Measurements from ENCODE around the gene STPG4.
"Not testable (repeated sequence)": the region's sequence is repeated elsewhere in the genome, so short reads cannot be mapped to it uniquely, and the experiment has no call there.

STPG4 gene

DNA sequence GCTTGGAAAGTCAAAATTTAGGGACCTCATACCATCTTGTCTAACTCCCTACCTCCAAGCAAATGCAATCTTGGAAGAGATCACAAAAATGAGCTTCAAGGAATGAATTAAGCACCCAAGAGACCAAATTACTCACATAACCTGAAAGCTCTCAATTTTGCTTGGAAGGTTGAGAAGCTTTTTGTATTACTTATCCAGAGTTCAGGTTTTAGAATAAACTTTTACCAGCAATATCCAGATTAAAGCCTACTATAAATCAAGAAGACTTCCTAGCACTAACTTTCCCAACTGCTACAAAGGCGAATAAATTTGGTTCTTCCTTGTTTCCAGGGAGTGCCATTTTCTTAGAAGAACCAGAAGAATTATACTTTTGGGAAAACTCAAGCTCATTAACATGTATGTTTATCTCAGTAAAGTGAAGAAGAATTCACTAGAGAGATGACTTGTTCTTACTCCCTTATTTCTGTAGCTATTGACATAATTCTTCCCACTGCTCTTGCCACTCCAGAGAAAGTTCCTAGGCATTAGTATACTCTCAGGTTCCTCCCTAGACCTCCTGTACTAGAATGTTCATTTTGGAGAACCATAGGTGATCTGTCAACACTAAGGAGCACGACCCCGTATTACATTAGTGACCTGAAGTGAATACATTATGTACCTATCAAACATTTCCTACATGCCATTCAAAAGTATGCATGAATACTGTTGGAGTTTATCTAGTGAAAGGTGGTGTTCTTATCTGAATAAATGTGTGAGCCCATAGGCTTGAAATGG lies 18.0 kb upstream of the STPG4 start:
- no peak for DNase-seq (ENCODE audit: low read depth in 2 of 2)

DNA sequence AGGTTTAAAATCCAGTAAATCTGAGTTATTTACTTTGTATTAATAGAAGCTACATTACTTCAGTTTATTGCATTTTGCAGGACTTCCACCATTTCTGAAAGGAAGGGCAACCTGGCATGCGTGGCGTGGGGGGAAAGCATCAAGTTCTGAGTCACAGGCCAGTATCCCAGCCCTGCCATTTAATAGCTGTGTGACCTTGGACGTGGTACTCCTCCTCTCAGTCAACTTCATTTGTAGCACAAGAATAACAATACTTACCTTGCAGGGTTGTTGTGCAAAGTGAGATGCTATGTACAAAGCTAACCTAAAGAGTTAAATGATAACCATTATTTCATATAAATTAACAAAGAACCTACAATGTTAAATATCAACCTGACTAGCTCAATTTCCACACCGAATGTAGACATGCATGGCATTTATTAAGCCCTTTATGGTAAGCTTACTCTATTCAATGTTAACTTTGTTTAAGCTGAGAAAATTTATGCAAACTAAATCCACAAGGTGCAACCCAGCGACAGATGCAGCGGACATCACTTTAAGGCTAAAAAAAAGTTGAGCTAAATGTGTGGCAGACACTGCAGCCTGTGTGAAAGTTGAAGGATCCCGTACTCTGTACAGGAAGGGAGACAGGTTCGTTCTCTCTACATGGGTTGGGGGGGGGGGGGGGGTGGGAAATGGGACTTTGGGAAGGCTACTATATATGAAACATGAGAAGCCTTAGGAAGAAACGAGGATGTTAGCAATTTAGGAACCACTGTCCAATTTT lies 17.2 kb upstream of the STPG4 start:
- DNase-seq (ENCODE audit: low read depth in 2 of 2) = no peak

DNA sequence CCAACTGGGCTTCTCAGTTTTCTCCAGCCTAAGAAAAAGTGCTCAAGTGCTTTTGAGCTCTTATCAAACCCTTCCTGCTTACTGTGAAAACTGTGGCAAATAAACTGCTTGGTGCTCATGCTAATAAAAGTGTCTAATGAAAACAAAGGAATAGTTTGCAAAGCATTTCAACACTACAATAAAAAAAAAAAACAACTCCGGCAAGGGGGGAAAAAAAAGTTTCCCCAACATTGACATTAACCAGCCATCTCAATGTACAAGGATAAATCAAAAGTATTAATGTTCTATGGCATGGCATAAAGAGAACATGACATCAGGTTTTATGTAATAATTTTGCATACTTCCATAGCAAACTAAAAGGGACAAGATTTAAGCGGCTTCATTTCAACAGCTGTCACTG lies 14.7 kb upstream of the STPG4 start:
- no peak for DNase-seq (ENCODE audit: low read depth in 2 of 2)

DNA sequence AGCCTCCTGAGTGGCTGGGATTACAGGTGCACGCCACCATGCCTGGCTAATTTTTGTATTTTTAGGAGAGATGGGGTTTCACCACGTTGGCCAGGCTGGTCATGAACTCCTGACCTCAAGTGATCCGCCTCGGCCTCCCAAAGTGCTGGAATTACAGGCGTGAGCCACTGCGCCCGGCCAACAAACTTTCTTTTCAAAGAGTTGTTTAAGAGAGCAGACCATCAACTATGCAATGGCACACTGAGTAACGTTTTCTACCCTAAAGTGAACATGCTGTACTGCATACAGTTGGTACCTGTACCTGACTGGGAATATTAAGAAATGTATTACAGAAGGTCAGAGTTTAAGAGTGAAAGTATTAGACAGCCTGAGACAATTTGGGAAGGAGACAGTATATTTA lies 13.8 kb upstream of the STPG4 start:
- DNase-seq (ENCODE audit: low read depth in 2 of 2) = not testable (repeated sequence)

DNA sequence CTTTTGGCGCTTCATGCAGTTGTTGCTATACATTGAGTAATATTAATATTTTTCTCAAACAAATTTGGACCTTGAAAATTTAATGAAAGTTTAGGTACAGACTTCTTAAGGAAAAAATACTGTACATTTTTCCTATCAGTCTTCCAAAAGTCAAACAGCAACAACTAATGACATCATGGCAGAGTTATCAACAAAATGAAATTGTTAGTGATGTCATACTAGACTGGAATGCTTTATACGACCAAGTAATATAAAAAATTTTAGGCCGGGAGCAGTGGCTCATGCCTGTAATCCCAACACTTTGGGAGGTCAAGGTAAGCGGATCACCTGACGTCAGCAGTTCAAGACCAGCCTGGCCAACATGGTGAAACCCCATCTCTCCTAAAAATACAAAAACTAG lies 12.0 kb upstream of the STPG4 start:
- DNase-seq (ENCODE audit: low read depth in 2 of 2) = no peak

DNA sequence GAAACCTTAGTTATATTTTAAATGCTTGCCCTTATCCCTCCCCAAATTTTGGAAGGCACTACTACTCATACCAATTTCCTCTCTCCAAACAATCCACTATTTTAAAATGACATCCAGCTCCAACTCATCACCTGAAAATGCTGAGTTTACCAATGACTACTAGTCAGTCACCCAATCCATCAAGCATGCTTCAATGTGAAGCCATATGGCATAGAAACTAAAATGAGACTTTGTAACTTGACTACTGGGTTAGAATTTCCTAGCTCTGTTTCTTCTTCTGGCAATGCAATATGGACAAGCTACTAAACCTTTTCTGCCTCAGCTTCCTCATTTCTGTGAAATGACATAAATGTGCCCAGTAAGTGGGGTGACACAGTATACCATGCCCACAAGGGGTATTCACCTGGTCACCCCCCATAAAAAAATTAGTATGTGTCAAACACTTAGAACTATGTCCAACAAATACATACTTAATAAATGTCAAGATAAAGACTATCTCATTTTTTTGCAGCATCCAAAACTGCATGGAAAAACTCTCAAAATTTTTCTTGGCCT lies 10.0 kb upstream of the STPG4 start:
- no peak for DNase-seq (ENCODE audit: low read depth in 2 of 2)

DNA sequence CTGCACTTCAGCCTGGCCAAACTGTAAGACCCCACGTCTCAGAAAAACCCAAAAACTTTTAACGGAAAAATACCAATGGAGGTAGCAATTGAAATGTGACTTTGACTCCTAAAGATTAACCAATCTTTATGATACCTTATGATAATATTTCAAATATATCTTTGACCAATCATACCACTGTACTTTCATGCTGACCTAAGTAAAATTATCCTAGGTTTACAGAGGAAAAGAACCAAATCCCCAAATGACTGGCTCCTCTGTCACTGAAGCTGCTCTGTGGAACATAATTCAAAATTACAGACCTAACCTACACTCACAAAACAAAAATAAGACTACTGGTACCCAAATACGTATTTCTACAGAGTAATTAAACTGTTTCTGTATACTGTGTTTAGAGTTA lies 7.7 kb upstream of the STPG4 start:
- no peak for DNase-seq (ENCODE audit: low read depth in 2 of 2)

DNA sequence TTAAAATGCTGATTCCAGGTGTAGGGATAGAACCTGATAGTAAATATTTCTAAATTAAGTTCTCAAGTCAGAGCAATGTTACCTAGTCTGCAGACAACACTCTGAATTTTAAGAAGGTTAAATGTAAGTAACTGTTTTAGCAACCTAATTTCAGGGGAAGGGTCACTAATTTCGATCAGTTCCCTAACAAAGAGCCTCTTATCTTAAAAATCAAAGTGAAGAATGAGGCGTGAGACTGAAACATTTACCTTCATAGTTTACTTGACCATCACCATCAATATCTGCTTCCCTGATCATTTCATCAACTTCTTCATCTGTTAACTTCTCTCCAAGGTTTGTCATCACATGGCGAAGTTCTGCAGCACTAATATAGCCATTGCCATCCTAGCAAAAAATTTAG lies 6.4 kb upstream of the STPG4 start:
- no peak for DNase-seq (ENCODE audit: low read depth in 2 of 2)

DNA sequence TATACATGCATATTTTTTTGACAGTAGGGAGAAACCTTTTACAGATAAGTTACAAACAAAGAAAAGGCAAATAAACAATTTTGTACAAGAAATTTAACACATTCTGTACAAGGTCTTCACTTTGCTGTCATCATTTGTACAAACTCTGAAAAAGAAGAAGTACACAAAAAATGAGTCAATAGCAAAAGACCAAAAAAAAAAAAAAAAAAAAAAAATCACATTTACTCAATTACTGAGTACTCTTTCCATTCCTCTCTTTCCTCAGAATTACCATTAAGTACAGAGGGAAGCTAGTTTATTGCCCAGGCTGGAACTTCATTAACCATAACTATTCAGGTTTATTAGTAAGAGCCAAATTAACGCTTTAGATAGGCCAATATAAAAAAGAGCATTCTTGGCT lies 5.6 kb upstream of the STPG4 start:
- no peak for DNase-seq (ENCODE audit: low read depth in 2 of 2)

DNA sequence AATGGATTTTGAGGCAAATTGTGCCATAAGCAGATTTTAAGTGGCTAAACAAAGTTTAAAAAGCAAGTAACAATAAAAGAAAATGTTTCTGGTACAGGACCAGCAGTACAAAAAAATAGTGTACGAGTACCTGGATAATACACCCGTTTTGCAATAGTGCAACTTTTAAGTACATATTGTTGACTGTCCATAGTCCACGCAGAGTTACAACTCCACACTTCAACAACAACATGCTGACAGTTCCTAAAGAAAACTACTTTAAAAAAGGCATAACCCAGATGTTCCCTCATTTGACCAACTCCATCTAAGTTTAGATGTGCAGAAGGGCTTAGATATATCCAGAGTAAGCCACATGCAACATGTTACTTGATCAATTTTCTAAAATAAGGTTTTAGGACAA lies 5.1 kb upstream of the STPG4 start:
- no peak for DNase-seq (ENCODE audit: low read depth in 2 of 2)

DNA sequence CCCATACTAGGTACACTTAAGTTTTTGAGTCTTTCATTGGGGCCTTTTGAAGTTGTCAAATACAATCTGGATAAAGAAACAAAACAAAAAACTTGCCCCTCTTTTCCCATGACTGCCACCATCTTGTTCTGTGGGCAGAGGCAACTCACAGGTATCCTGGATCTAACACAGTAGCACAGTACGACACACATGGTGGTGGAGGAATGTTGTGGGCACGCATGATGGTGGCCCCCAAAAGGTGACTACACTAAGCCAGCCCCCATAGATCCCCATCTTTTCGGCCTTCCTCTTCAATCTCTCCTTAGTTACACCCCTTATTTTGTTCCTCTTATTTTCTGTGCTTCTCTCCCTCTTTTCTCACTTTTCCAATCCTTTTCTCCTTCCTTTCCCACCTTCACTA lies 4.5 kb upstream of the STPG4 start:
- DNase-seq (ENCODE audit: low read depth in 2 of 2) = no peak

DNA sequence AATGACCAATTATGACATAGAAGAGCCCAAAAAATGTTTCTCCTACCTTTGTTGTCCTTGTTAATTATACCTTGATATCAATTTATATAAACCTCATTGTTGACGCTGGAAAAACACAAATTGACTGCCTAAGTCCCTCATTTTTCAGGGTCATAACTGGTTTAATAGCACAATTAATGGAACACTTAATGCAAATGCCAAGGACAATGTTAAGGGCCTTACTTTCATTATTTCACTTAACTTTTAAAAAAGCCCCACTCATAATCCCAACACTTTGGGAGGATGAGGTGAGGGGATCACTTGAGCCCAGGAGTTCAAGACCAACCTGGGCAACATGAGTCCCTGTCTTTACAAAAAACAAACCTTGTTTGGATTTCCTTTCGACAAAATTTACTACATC lies 3.5 kb upstream of the STPG4 start:
- DNase-seq (ENCODE audit: low read depth in 2 of 2) = no peak

DNA sequence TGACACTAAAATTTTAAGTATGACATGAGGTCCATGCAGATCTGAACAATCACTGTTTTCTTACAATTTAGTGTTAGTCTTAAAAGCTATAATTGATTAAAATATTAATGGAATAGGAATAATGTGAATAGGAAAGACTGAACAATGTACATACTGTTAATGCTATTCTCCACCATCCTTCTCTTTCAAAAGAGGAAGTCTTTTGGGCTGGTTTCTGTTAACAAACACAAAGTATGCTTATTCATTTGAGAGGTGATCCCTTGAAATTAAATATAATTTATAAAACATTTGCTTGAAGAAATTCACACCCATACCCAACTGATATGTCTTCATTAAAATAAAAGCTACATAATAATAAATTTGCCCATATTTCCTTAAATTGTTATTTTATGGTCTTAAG lies 2.3 kb downstream of the STPG4 start:
- DNase-seq (ENCODE audit: low read depth in 2 of 2) = no peak

DNA sequence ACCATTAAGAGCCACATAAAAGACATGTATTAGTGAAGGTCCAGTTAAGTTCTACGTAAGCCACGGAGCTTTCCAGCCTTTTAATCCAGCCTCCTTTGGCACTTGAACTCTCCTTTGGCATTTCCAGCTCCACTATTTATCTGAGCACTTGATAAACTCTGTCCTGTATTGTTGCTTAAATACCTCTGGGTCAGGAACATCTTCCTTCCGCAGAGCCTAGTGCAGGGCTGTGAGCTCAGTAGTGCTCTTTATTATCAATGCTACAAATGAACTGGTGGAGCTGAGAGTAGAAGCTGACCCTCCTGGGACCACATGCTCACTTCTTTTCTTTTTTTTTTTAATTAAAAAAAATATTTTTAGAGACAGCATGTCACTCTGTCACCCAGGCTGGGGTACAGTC lies 4.9 kb downstream of the STPG4 start:
- DNase-seq (ENCODE audit: low read depth in 2 of 2) = no peak

DNA sequence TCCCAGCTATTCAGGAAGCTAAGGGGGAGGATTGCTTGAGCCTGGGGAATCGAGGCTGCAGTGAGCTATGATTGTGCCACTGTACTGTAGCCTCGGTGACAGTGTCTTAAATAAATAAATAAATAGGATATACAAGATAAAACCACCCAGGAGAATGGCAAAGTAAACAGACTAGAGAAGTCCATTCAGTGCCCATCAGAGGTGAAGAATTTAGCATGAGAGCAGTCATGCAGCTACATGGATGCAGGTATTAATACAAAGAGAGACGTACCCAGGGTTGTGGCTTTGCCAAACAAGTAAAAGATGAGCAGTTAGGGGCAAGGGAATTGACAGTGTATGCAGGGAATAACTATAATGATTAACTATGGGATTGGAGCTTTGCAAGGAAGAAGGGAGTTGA lies 8.1 kb downstream of the STPG4 start:
- DNase-seq (ENCODE audit: low read depth in 2 of 2) = no peak

DNA sequence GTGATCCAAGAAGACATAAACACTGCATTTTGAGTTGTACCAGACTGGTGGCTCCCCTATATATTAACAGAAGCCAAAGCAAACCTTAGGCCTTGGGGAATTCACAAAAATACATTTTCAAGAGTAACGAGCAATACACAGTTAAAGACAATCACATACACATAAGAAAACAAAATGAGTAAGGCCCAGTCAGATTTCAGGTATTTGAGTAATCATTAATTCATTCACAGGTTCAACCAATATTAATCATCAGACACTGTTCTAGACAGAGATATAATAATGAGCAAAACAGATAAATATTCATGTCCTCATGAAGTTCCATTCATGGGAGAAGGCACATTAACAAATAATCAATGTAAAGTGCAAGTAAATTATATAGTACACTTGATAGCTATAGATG lies 9.6 kb downstream of the STPG4 start:
- no peak for DNase-seq (ENCODE audit: low read depth in 2 of 2)

DNA sequence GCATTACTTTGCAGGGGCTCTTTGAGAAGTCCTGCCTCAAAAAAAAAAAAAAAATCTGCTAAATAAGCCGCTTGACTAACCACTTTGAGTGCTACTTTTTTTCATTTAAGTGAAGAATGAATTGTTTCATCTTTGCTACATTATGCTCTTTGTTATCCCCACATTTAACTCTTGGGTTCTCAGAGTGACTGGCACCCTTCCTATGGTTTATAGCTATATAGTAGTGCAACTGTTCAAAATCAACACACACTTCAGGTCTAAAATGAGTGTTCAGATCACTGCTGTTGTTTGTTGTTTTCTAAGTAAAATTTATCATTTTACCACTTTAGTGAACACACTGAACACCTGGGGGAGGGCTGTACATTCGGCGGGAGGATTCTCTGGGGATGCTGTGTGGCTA lies 13.6 kb downstream of the STPG4 start:
- DNase-seq (ENCODE audit: low read depth in 2 of 2) = no peak

DNA sequence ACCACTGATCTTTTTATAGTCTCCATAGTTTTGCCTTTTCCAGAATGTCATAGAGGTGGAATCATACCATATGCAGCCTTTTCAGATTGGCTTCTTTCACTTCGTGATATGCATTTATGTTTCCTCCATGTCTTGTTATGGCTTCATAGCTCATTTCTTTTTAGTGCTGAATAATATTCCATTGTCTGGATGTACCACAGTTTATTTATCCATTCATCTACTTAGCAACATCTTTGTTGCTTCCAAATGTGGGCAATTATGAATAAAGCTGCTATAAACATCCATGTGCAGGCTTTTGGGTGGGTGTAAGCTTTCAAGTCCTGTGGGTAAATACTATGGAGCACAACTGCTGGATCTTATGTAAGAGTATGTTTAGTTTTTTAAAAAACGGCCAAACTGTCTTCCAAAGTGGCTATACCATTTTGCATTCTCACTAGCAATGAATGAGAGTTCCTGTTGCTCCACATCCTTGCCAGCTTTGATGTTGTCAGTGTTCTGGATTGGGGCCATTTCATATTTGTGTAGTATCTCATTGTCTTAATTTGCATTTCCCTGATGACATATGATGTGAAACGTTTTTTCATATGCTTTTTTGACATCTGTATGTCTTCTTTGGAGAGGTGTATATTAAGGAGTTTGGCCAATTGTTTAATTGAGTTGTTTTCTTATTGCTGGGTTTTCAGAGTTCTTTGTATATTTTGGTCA lies 20.6 kb downstream of the STPG4 start:
- DNase-seq (ENCODE audit: low read depth in 2 of 2) = no peak

DNA sequence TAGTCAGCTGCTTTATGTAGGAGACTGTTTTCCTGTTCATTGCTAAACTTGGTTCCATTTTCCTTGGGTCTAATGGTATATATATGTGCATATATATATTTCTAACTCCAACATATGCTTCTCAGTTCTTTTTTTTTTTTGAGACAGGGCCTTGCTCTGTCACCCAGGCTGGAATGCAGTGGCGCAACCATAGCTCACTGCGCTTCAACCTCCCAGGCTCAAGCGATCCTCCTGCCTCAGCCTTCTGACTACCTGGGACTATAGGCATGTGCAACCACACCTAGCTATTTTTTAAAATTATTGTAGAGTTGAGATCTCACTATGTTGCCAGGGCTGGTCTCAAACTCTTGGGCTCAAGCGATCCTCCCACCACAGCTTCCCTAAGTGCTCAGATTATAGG lies 22.1 kb downstream of the STPG4 start:
- no peak for DNase-seq (ENCODE audit: low read depth in 2 of 2)

DNA sequence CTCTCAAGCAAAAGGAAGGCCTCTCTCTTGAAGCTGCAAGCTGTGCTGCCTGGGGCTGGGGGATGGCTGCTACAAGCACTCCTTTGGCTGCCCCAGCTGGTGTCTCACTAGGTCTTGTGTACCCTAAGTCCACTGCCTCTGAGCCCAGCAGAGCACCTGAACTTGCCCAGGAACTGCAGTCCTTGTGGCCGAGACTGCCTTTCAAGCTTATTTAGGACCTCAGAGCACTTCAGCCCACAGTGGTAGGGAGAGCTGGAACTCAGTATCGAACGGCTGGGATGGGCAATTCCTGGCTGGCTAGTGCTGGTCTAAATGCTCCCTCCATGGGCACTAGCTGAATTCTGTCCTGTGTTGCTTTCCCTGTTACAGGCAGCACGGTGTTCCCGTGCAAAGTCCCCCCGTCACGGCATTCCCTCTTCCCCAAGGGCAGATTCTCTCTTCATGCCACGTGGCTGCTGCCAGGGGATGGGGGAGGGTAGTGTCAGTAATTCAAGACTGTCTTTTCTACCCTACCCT lies 25.9 kb downstream of the STPG4 start:
- no peak for DNase-seq (ENCODE audit: low read depth in 2 of 2)

DNA sequence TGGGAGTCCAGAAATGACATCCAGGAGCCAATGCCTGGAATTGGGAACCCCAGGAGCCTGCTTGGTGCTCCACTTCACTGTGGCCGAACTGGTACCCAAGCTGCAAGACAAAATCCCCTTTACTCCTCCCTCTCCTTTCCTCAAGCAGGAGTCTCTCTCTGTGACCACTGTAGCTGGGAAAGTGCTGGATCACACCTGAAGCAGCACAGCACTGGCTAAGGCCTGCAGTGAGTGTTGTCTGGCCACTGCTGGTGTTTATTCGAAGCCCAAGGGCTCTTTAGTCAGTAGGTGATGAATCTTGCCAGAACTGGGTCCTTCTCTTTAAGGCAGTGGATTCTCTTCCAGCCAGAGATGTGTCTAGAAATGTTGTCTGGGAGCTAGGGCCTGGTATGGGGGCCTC lies 26.4 kb downstream of the STPG4 start:
- no peak for DNase-seq (ENCODE audit: low read depth in 2 of 2)

DNA sequence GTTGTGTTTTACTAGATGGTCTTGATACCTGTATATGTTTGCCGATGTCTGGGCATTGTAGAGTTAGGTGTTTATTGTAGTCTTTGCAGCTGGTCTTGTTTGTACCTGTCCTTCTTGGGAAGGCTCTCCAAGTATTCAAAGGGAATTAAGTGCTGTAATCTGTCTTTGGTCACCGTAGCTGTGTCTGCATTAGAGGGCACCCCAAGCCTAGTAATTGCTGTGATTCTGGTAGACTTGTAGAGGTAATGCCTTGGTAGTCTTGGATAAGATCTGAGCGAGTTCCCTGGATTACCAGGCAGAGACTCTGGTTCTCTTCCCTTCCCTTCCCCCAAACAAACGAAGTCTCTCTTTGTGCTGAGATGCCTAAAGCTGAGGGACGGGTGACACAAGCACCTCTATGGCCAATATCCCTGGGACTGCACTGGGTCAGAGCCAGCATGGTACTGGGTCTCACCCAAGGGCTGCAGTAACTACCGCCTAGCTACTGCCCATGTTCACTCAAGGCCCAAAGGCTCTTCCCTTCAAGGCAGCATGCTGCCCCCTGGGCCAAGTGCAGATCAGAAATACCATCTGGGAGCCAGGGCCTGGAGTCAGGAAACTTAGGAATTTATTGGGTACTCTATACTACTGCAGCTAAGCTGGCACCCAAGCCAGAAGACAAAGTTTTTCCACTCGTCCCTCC lies 27.1 kb downstream of the STPG4 start:
- no peak for DNase-seq (ENCODE audit: low read depth in 2 of 2)
